ENCODE results near the gene RINL.
"Not testable (repeated sequence)": the region's sequence is repeated elsewhere in the genome, so short reads cannot be mapped to it uniquely, and the experiment has no call there.

RINL gene

DNA sequence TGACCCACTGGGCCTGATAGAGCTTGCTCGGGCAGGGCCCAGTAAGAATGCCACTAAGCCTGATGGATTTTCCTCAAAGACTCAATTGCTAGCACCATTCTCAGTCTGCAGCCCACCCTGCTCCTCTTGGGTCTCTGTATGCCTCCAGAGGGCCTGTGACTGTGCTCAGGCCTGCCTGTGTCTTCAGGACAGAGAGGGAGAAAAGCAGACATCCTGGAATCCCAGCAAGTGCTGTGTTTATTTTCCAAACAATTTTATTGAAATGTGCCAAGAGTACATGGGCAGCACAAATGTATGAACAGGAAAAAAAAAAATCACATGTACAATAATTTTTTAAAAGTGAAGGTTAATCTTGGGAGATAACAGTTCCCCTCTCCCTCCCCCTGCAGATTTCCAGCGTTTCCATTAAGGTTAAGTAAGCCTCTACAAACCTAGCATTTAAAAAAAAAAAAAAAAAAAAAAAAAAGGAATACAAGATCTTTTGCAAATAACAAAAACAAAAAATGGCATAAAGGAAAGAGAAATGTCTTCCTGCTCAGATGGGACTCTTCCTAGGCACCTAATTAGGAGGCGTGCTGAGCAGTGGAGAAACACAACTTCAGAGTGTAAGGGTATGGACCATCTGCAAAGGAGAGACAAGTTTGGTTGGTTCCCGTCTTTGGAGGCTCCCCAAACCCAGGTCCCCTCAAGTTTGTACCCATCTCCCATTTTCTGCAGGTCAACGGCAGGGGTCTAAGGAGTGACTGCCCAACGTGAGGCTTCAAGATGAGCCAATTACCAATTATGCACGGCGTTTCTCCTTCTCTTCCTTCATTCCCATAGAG lies 41.7 kb downstream of the RINL start:
- no peak for DNase-seq

DNA sequence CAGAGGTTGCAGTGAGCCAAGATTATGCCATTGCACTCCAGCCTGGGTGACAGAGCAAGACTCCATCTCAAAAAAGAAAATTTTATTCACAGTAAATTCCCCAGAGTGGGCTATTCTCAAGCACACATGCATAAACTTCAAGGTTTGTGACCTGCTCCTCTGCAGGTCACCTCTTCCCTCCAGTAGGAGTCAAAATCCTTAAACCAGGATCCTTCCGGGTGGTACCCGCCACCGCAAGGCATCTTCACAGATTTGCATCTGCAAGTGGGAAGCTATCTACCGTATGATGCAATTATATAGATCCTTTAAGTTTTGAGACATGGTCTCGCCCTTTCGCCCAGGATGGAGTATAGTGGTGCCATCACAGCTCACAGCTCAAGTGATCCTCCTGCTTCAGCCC lies 43.5 kb downstream of the RINL start:
- DNase-seq: no peak

DNA sequence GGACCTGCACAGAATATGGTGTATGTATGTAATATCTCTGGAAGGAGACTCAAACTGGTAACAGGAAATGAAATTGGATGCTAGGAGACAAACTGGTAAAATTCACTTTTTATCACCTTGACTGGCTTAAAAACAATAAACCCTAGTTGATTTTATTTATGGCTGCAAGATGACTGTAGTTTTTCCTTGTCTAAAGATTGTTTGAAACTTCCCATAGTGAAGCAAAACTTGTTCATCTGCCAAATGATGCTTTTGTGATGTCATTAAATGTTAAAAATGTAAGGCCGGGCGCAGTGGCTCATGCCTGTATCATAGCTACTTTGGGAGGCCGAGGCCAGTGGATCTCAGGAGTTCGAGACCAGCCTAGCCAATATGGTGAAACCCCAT lies 44.0 kb downstream of the RINL start:
- no peak for DNase-seq

DNA sequence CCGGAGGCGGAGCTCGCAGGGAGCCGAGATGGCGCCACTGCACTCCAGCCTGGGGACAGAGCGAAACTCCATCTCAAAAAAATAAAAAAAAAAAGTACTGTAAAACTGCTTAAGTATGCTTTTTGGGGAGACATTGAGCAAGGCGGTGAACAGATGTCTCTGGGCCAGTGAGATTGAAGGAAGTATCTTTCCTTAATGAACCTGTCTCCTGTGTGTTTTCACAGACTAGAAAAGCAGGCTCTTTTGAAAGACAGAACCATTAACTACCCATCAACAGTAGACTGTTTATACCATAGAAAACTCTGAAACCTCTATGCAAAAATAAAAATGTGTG lies 45.0 kb downstream of the RINL start:
- no peak for DNase-seq

DNA sequence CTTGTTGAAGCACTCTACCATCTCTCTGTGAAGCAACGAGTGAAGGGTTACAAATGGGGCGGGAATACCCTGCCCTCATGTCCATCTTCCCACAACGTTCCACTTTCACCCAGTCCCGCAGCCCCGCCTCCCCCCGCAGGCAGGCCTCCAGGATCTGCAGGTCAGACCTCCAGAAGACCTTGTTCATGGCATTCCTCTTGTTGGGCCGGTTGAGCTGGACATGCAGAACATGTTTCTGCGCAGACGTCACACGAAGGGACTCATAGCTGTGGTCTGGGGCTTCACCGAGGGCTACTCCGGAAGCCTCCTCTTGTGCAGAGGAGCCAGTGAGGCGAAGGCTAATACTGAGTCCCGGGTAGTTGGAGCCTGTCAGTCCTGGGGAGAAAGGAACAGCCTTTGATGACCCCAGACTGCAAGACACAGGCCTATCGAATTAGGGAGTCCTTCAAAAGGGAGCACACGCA lies 46.9 kb downstream of the RINL start:
- DNase-seq: peak in 33 of 56 donors; percentile 5 to 56 (median 38)

DNA sequence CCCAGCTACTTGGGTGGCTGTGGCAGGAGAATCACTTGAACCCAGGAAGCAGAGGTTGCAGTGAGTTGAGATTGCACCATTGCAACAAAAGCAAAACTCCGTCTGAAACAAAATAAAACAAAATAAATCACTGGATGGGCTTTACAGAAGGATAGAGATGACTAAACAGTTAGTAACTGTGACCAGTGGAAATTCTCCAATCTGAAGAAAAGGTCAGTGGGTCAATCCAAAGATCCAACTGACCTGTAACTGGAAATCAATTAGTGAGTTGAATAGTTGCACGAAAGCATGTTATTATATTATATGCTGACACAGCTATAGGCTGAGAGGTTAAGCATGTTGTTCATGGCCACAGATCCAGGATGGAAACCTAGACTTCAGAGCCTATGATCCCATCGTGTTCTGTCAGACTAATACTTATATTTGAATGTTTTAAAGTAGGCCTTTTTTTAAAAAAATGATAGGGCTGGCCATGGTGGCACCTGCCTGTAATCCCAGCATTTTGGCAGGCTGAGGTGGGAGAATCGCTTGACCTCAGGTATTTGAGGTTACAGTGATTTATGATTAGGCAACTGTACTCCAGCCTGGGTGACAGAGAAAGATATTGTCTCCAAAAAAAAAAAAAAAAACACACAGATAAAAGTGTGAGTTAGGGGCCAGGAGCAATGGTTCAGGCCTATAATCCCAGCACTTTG lies 47.9 kb downstream of the RINL start:
- DNase-seq: no peak

DNA sequence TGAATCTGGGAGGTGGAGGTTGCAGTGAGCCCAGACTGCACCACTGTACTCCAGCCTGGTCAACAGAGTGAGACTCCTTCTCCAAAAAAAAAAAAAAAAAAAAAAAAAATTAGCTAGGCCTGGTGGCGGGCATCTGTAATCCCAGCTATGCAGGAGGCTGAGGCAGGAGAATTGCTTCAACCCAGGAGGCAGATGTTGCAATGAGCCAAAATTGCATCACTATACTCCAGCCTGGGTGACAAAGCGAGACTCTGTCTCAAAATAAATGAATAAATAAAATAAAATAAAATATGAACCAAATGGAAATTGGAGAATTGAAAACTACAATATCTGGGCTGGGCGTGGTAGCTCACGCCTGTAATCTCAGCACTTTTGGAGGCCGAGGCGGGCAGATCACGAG lies 48.9 kb downstream of the RINL start:
- not testable (repeated sequence) for DNase-seq

DNA sequence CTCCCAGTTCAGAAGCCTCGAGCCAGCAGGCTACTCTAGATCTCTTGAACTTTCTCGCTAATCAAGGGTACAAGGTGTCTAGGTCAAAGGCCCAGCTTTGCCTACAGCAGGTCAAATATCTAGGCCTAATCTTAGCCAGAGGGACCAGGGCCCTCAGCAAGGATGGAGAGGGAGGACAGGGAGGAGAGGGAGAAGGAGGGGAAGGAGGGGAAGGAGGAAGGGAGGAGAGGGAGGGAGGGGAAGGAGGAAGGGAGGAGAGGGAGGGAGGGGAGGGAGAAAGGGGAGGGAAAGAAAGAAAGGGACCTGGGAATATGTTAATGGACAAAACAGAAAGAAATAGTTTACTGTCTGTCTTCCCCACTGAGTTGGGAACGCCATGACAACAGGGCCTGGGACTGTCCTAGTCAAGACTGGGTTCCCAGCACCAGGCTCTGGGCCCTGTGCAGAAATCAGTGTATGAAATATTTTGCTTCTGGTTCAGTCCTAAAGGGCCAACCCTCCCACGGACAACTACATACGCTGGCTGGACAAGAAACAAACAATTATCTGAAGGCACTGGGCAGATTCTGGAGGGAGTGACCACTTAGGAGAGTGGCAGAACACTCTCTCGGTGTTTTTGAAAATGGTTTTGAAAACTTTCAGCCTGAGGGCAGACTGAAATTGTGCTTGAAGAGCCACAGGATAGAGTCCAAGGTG lies 51.1 kb downstream of the RINL start:
- no peak for DNase-seq

DNA sequence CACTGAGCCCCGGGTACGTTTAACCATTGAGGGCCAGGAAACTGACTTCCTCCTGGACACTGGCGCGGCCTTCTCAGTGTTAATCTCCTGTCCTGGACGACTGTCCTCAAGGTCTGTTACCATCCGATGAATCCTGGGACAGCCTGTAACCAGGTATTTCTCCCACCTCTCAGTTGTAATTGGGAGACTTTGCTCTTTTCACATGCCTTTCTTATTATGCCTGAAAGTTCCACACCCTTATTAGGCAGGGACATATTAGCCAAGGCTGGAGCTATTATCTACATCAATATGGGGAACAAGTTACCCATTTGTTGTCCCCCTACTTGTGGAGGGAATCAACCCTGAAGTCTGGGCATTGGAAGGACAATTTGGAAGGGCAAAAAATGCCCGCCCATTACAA lies 52.1 kb downstream of the RINL start:
- not testable (repeated sequence) for DNase-seq

DNA sequence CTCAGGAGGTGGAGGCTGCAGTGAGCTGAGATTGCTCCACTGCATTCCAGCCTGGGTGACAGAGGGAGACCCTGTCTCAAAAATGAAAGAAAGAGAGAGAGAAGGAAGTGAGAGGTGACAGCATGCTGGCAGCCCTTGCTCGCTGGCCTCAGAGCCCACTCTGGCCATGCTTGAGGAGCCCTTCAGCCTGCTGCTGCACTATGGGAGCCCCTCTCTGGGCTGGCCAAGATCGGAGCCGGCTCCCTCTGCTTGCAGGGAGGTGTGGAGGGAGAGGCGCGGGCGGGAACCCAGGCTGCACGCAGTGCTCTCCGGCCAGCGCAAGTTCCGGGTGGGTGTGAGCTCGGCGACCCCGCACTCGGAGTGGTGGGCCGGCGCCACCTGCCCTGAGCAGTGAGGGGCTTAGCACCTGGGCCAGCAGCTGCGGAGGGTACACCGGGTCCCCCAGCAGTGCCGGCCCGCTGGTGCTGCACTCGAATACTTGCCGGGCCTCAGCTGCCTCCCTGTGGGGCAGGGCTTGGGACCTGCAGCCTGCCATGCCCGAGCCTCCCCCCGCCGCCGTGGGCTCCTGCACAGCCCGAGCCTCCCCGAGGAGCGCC lies 56.7 kb downstream of the RINL start:
- DNase-seq: not testable (repeated sequence)

DNA sequence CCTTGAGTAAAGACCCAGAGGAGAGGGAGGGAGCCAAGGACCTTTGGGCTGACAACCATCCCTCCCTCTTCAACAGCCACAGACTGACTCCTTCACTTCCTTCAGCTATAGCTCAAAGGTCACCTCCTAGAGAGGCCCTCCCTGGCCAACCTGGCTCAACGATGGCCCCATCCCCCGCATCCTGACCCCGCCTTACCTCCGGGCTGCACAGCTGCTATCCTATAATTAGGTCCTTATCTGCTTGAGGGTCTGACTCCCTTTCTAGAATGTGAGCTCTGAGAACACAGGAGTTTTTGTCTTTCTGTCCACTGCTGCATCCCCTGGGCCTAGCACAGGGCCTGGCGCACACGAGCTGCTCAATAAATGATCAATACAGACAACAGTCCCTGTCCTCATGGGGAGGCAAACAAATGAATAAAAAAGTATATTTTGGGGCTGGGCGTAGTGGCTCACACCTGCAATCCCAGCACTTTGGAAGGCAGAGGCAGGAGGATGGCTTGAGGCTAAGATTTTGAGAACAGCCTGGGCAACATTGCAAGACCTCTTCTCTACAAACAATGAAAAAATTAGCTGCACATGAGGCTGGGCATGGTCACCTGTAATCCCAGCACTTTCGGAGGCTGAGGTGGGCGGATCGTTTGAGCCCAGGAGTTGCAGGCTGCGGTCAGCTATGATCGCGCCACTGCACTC lies 58.7 kb downstream of the RINL start:
- no peak for DNase-seq
